Activated naive CD8-positive, alpha-beta T cell treated with anti-CD3 and anti-CD28 coated beads, Interleukin-2, amount 10 ng/mL, durations not matched to agents 7 days and 5 days (primary cell): Measurements from ENCODE around the gene HDLBP. TPM values are rescaled to one million over a fixed set of nuclear protein-coding genes. Genes with fewer than 3 reads are reported as not detected.
"Not testable (repeated sequence)": the region's sequence is repeated elsewhere in the genome, so short reads cannot be mapped to it uniquely, and the experiment has no call there.

Experiments used
- ATAC-seq: fragments of 150-1000 bp; cut with Tn5 transposase; one replicate; pipeline ENCODE4 v1.10.0; 2021; ENCODE audit warnings: low read depth, moderate library complexity
- POLR2A ChIA-PET: fragments of 350-600 bp; sonication (Branson Sonifier 250); formaldehyde crosslinking; loops from one replicate; lab custom pipeline; 2021; ENCODE audit warnings: antibody characterized with exemption; lab: Charles Lee
- DNase-seq: peaks from one replicate; pipeline ENCODE4 v3.0.0; 2021
- H3K27ac Mint-ChIP-seq: one replicate; pipeline ENCODE4 v1.8.0; 2022; ENCODE audit warnings: mild to moderate bottlenecking, mixed read lengths
- H3K27me3 Mint-ChIP-seq: one replicate; pipeline ENCODE4 v1.8.0; 2022; ENCODE audit warnings: mild to moderate bottlenecking, moderate library complexity, mixed read lengths
- H3K36me3 Mint-ChIP-seq: one replicate; pipeline ENCODE4 v1.8.0; 2021; ENCODE audit warnings: mild to moderate bottlenecking, mixed read lengths
- H3K4me1 Mint-ChIP-seq: one replicate; pipeline ENCODE4 v1.8.0; 2021; ENCODE audit warnings: mixed read lengths
- H3K4me3 Mint-ChIP-seq: one replicate; pipeline ENCODE4 v1.8.0; 2022; ENCODE audit warnings: mild to moderate bottlenecking, moderate library complexity, mixed read lengths
- H3K9me3 Mint-ChIP-seq: one replicate; pipeline ENCODE4 v1.8.0; 2021; ENCODE audit warnings: mixed read lengths
- total RNA-seq, 2 experiments: library from RNA; stranded (reverse); gene quantifications; one replicate each; pipeline ENCODE4 v1.2.3, GENCODE V29; 2021

Gene HDLBP
- total RNA-seq, 2 experiments from 2014 or later: 158 TPM

GRCh38 chr2:241308267-241308666 lies 7.2 kb downstream of the HDLBP start:
- H3K4me3 Mint-ChIP-seq: no peak overlapping the region
- no peak overlapping the region for H3K27ac Mint-ChIP-seq
- no peaks in the 10 kb centered on the region for H3K27me3 Mint-ChIP-seq
- H3K36me3 Mint-ChIP-seq: peaks cover 5% of the 10 kb centered on the region
- DNase-seq (no peak), ATAC-seq (no peak)
- POLR2A ChIA-PET: no interaction called here
- peaks cover 54% of the 10 kb centered on the region for H3K4me1 Mint-ChIP-seq
- H3K9me3 Mint-ChIP-seq: no peaks in the 10 kb centered on the region

- Mint-ChIP-seq H3K36me3 (peaks cover 5% of the 10 kb centered on the region), H3K27me3 (no peaks in the 10 kb centered on the region), H3K9me3 (no peaks in the 10 kb centered on the region), H3K4me3 (no peak overlapping the region), H3K27ac (no peak overlapping the region), H3K4me1 (peaks cover 53% of the 10 kb centered on the region)
- POLR2A ChIA-PET: no interaction called here
- DNase-seq (no peak), ATAC-seq (no peak)
These were observed 8.4 kb downstream of the HDLBP start for GRCh38 chr2:241307055-241307454.

- ATAC-seq (no peak), DNase-seq (no peak)
- Mint-ChIP-seq H3K4me1 (peaks cover 34% of the 10 kb centered on the region), H3K27ac (no peak overlapping the region), H3K36me3 (peaks cover 5% of the 10 kb centered on the region), H3K9me3 (no peaks in the 10 kb centered on the region), H3K27me3 (no peaks in the 10 kb centered on the region), H3K4me3 (no peak overlapping the region)
- POLR2A ChIA-PET: interaction anchor here (1.4 kb wide), 1 partner anchor 12 kb away, joined by 3 read pairs; the partner anchor contains the start of gene SEPTIN2
These were observed 11.3 kb downstream of the HDLBP start for GRCh38 chr2:241304039-241304670.

GRCh38 chr2:241302759-241303651 lies 12.5 kb downstream of the HDLBP start:
- DNase-seq (no peak), ATAC-seq (no peak)
- peaks cover 31% of the 10 kb centered on the region for H3K4me1 Mint-ChIP-seq
- no peaks in the 10 kb centered on the region for H3K9me3 Mint-ChIP-seq
- no peak overlapping the region for H3K4me3 Mint-ChIP-seq
- POLR2A ChIA-PET: interaction anchor here (1.9 kb wide), 1 partner anchor 11 kb away, joined by 9 read pairs; no protein-coding TSS in a partner anchor
- no peak overlapping the region for H3K27ac Mint-ChIP-seq
- H3K36me3 Mint-ChIP-seq: no peaks in the 10 kb centered on the region
- H3K27me3 Mint-ChIP-seq: no peaks in the 10 kb centered on the region

- DNase-seq (no peak), ATAC-seq (no peak)
- Mint-ChIP-seq H3K9me3 (no peaks in the 10 kb centered on the region), H3K27ac (no peak overlapping the region), H3K27me3 (no peaks in the 10 kb centered on the region), H3K4me3 (no peak overlapping the region), H3K36me3 (peaks cover 4% of the 10 kb centered on the region), H3K4me1 (peaks cover 30% of the 10 kb centered on the region)
- POLR2A ChIA-PET: interaction anchor here (1.9 kb wide), 1 partner anchor 12 kb away, joined by 9 read pairs; no protein-coding TSS in a partner anchor
These were observed 13.4 kb downstream of the HDLBP start for GRCh38 chr2:241302083-241302482.

GRCh38 chr2:241300000-241300399 lies 15.5 kb downstream of the HDLBP start:
- H3K36me3 Mint-ChIP-seq: peaks cover 7% of the 10 kb centered on the region
- DNase-seq (peak; percentile 52), ATAC-seq (peak; percentile 69)
- POLR2A ChIA-PET: no interaction called here
- H3K27me3 Mint-ChIP-seq: no peaks in the 10 kb centered on the region
- no peak overlapping the region for H3K27ac Mint-ChIP-seq
- no peak overlapping the region for H3K4me3 Mint-ChIP-seq
- H3K9me3 Mint-ChIP-seq: no peaks in the 10 kb centered on the region
- peaks cover 29% of the 10 kb centered on the region for H3K4me1 Mint-ChIP-seq

- DNase-seq (no peak), ATAC-seq (peak; percentile 56)
- Mint-ChIP-seq H3K27ac (no peak overlapping the region), H3K4me1 (peaks cover 25% of the 10 kb centered on the region), H3K4me3 (peak overlapping the region; percentile 72), H3K9me3 (no peaks in the 10 kb centered on the region), H3K27me3 (no peaks in the 10 kb centered on the region), H3K36me3 (peaks cover 7% of the 10 kb centered on the region)
- POLR2A ChIA-PET: interaction anchor here (1.0 kb wide), 1 partner anchor 16 kb away, joined by 3 read pairs; no protein-coding TSS in a partner anchor
These were observed 16.8 kb downstream of the HDLBP start for GRCh38 chr2:241298673-241299072.

GRCh38 chr2:241296767-241297166 lies 18.7 kb downstream of the HDLBP start:
- no peak for ATAC-seq
- Mint-ChIP-seq H3K9me3 (no peaks in the 10 kb centered on the region), H3K27me3 (no peaks in the 10 kb centered on the region), H3K4me3 (no peak overlapping the region), H3K36me3 (peaks cover 7% of the 10 kb centered on the region), H3K4me1 (peaks cover 29% of the 10 kb centered on the region), H3K27ac (no peak overlapping the region)
- no peak for DNase-seq
- POLR2A ChIA-PET: no interaction called here

- no peak overlapping the region for H3K4me3 Mint-ChIP-seq
- POLR2A ChIA-PET: interaction anchor here (0.6 kb wide), 1 partner anchor 20 kb away, joined by 3 read pairs; the partner anchor contains the start of gene HDLBP
- H3K9me3 Mint-ChIP-seq: no peaks in the 10 kb centered on the region
- peaks cover 7% of the 10 kb centered on the region for H3K36me3 Mint-ChIP-seq
- H3K27ac Mint-ChIP-seq: no peak overlapping the region
- H3K27me3 Mint-ChIP-seq: no peaks in the 10 kb centered on the region
- ATAC-seq (no peak), DNase-seq (no peak)
- peaks cover 35% of the 10 kb centered on the region for H3K4me1 Mint-ChIP-seq
These were observed 20.0 kb downstream of the HDLBP start for GRCh38 chr2:241295326-241296095.

GRCh38 chr2:241293378-241293797 lies 22.1 kb downstream of the HDLBP start:
- H3K36me3 Mint-ChIP-seq, H3K27ac Mint-ChIP-seq, H3K4me3 Mint-ChIP-seq, ATAC-seq, DNase-seq, H3K9me3 Mint-ChIP-seq, H3K27me3 Mint-ChIP-seq: not testable (repeated sequence)
- peaks cover 36% of the 10 kb centered on the region for H3K4me1 Mint-ChIP-seq
- POLR2A ChIA-PET: interaction anchor here (0.6 kb wide), 1 partner anchor 33 kb away, joined by 5 read pairs; no protein-coding TSS in a partner anchor

GRCh38 chr2:241291977-241292376 lies 23.5 kb downstream of the HDLBP start:
- Mint-ChIP-seq H3K36me3 (peaks cover 9% of the 10 kb centered on the region), H3K27me3 (no peaks in the 10 kb centered on the region), H3K27ac (no peak overlapping the region), H3K9me3 (no peaks in the 10 kb centered on the region), H3K4me1 (peaks cover 36% of the 10 kb centered on the region), H3K4me3 (no peak overlapping the region)
- ATAC-seq (no peak), DNase-seq (no peak)
- POLR2A ChIA-PET: interaction anchor here (0.6 kb wide), 1 partner anchor 13 kb away, joined by 3 read pairs; no protein-coding TSS in a partner anchor

- no peak overlapping the region for H3K27ac Mint-ChIP-seq
- H3K27me3 Mint-ChIP-seq: no peaks in the 10 kb centered on the region
- H3K4me1 Mint-ChIP-seq: peaks cover 36% of the 10 kb centered on the region
- H3K4me3 Mint-ChIP-seq: no peak overlapping the region
- DNase-seq: no peak
- ATAC-seq: no peak
- H3K9me3 Mint-ChIP-seq: no peaks in the 10 kb centered on the region
- peaks cover 9% of the 10 kb centered on the region for H3K36me3 Mint-ChIP-seq
- POLR2A ChIA-PET: no interaction called here
These were observed 24.3 kb downstream of the HDLBP start for GRCh38 chr2:241291153-241291552.

GRCh38 chr2:241289597-241289996 lies 25.9 kb downstream of the HDLBP start:
- Mint-ChIP-seq H3K4me3 (no peak overlapping the region), H3K27me3 (no peaks in the 10 kb centered on the region), H3K4me1 (peaks cover 36% of the 10 kb centered on the region), H3K27ac (no peak overlapping the region), H3K36me3 (peaks cover 11% of the 10 kb centered on the region), H3K9me3 (no peaks in the 10 kb centered on the region)
- DNase-seq (no peak), ATAC-seq (no peak)
- POLR2A ChIA-PET: interaction anchor here (0.6 to 1.0 kb wide), 2 partner anchors 25 to 555 kb away, joined by 4 to 5 read pairs; no protein-coding TSS in a partner anchor
